Endometrial microvascular endothelial cells (primary cell): ENCODE results near the gene HLA-DPB1. TPM values are rescaled to one million over a fixed set of nuclear protein-coding genes. Genes with fewer than 3 reads are reported as not detected.

Experiments
- in situ Hi-C: cut with HindIII; loops from 2 replicates; pipeline ENCODE4 v1.10.0; 2017; ENCODE audit warnings: low sequenced_read_pairs, low pct_unique_long_range_greater_than_20kb; ENCODE audit errors: inconsistent ontology term
- total RNA-seq: library from RNA; depleted of rRNA; stranded (reverse); fragments of >200 nt; gene quantifications from one replicate; pipeline ENCODE4 v1.2.3, GENCODE V29; 2015; ENCODE audit errors: inconsistent ontology term

HLA-DPB1 gene
- total RNA-seq, 1 donor from 2014 or later, result 36.7 TPM

- in situ Hi-C loops, result no loop called here
Measured at GRCh38 chr6:33069021-33069738, 6.6 kb upstream of the HLA-DPB1 start.

- in situ Hi-C loops, result no loop called here
Measured at GRCh38 chr6:33070909-33071308, 4.9 kb upstream of the HLA-DPB1 start.

- in situ Hi-C loops, result no loop called here
Measured at GRCh38 chr6:33071569-33071968, 4.2 kb upstream of the HLA-DPB1 start.

GRCh38 chr6:33072508-33073100, 3.2 kb upstream of the HLA-DPB1 start:
- in situ Hi-C loops, result no loop called here

GRCh38 chr6:33073431-33073871, 2.3 kb upstream of the HLA-DPB1 start, which contains the start of gene HLA-DPA1:
Gene HLA-DPA1 (minus strand): TSS chr6:33073649.
- in situ Hi-C loops, result no loop called here

GRCh38 chr6:33075208-33075567, 602 bp upstream of the HLA-DPB1 start:
- in situ Hi-C loops, result no loop called here

- in situ Hi-C loops, result no loop called here
Measured at GRCh38 chr6:33076406-33076934, 680 bp downstream of the HLA-DPB1 start.

- in situ Hi-C loops, result no loop called here
Measured at GRCh38 chr6:33077908-33078307, 2.1 kb downstream of the HLA-DPB1 start.

- in situ Hi-C loops, result no loop called here
Measured at GRCh38 chr6:33078442-33078841, 2.7 kb downstream of the HLA-DPB1 start.

GRCh38 chr6:33078919-33079521, 3.2 kb downstream of the HLA-DPB1 start:
- in situ Hi-C loops, result no loop called here

- in situ Hi-C loops, result no loop called here
Measured at GRCh38 chr6:33079580-33079979, 3.8 kb downstream of the HLA-DPB1 start.

- in situ Hi-C loops, result no loop called here
Measured at GRCh38 chr6:33080127-33081089, 4.6 kb downstream of the HLA-DPB1 start.

- in situ Hi-C loops, result no loop called here
Measured at GRCh38 chr6:33081098-33081824, 5.5 kb downstream of the HLA-DPB1 start.

- in situ Hi-C loops, result no loop called here
Measured at GRCh38 chr6:33082702-33083101, 6.9 kb downstream of the HLA-DPB1 start.

- in situ Hi-C loops, result no loop called here
Measured at GRCh38 chr6:33085627-33086026, 9.8 kb downstream of the HLA-DPB1 start.

- in situ Hi-C loops, result no loop called here
Measured at GRCh38 chr6:33088258-33088930, 12.6 kb downstream of the HLA-DPB1 start.

- in situ Hi-C loops, result no loop called here
Measured at GRCh38 chr6:33088931-33089620, 13.3 kb downstream of the HLA-DPB1 start.
